K562 treated with DMSO at 1 percent for 12 hours (cell line): Measurements from ENCODE around the gene LRIG1. TPM values are rescaled to one million over a fixed set of nuclear protein-coding genes. Genes with fewer than 3 reads are reported as not detected.

Experiments used
- total RNA-seq: library from RNA; unstranded; fragments of 300-600 nt; gene quantifications from 2 replicates; pipeline ENCODE4 v1.2.3, GENCODE V29; 2022; ENCODE audit not compliant: insufficient read depth

Gene LRIG1
- 0.32 TPM in 1 of 2 replicates, not detected in the other for total RNA-seq

GRCh38 chr3:66500576-66501482 lies at the start of gene LRIG1:
LRIG1 (minus strand) TSS chr3:66501022; CDS start chr3:66500407, 615 bp downstream.

